Measurements from ENCODE around the gene MRPL36. TPM values are rescaled to one million over a fixed set of nuclear protein-coding genes. Genes with fewer than 3 reads are reported as not detected.

MRPL36 gene
- total and polyA plus RNA-seq, 2 donors (not counting 3 experiments of a cell fraction or from before 2014, with no cell fraction given) = 70.3 to 72.7 TPM

GRCh38 chr5:1769752-1770442, 29.7 kb downstream of the MRPL36 start:
- no peaks in the 10 kb centered on the region for H3K79me2 ChIP-seq (ENCODE audit: control insufficient read depth, insufficient read depth, low read length)
- H3K36me3 ChIP-seq (ENCODE audit: control insufficient read depth in 2 of 2, extremely low read depth in 1 of 2, insufficient read depth in 2 of 2, low read length in 2 of 2) = no peaks in the 10 kb centered on the region
- ChIA-PET POLR2A (no interaction called here), CTCF (no interaction called here)
- FAIRE-seq (no peak), DNase-seq (ENCODE audit: low read depth, low spot score) (no peak)
- no peaks in the 10 kb centered on the region for H4K20me1 ChIP-seq (replicated peaks; ENCODE audit: control insufficient read depth, extremely low read depth, insufficient read depth, low read length)
- H3K4me1 ChIP-seq (ENCODE audit: control insufficient read depth, extremely low read depth, insufficient read depth, low read length) = no peaks in the 10 kb centered on the region
- dilution Hi-C loops (cut with MboI; ENCODE audit: extremely low pct_ligation_motif_present, low sequenced_read_pairs) (no loop called here), intact Hi-C loops (cut with micrococcal nuclease) (no loop called here)
- H3K9ac ChIP-seq (replicated peaks; ENCODE audit: extremely low read depth, insufficient read depth, low read length) = no peak overlapping the region
- no peaks in the 10 kb centered on the region for H3K9me3 ChIP-seq (replicated peaks; ENCODE audit: control insufficient read depth, insufficient read depth, low read length)
- H3K4me3 ChIP-seq (replicated peaks in 1 of 3; ENCODE audit: insufficient read depth in 1 of 3, low read depth in 1 of 3, low read length in 3 of 3) = no peak overlapping the region
- no peaks in the 10 kb centered on the region for H3K27me3 ChIP-seq (ENCODE audit: control insufficient read depth in 2 of 2, insufficient read depth in 2 of 2, low read length in 2 of 2)
- H2AFZ ChIP-seq (ENCODE audit: low read depth, low read length) = no peak overlapping the region
- H3K9me1 ChIP-seq (replicated peaks; ENCODE audit: control insufficient read depth, extremely low read depth, insufficient read depth, low read length) = no peaks in the 10 kb centered on the region
- BruUV-seq (replicated peaks) = no TSS peak
- H3K27ac ChIP-seq (ENCODE audit: insufficient read depth, low read depth, low read length) = no peak overlapping the region
- no peak for TF ChIP-seq GATA2 (IDR thresholded peaks at IDR 0.05; ENCODE audit: insufficient read depth, insufficient read length, low read depth, low read length)
- TF ChIP-seq MAX (IDR thresholded peaks at IDR 0.05; ENCODE audit: insufficient read depth, insufficient read length) = no peak
- TF ChIP-seq EZH2 (IDR thresholded peaks at IDR 0.05; ENCODE audit: borderline replicate concordance, low read depth, low read length, severe bottlenecking) = no peak
- TF ChIP-seq FOS (IDR thresholded peaks at IDR 0.05; ENCODE audit: borderline replicate concordance, insufficient read depth, low read length) = no peak
- no peak for TF ChIP-seq JUN (IDR thresholded peaks at IDR 0.05; ENCODE audit: borderline replicate concordance, insufficient read depth, insufficient read length, low read depth)
- TF ChIP-seq MYC (IDR thresholded peaks at IDR 0.05; ENCODE audit: low read depth, low read length) = no peak
- no peak for TF ChIP-seq POLR2AphosphoS5 (IDR thresholded peaks at IDR 0.05; ENCODE audit: insufficient read depth, low read depth, low read length)
- no peak for TF ChIP-seq POLR2A (IDR thresholded peaks at IDR 0.05; ENCODE audit: low read depth, low read length)
- TF ChIP-seq CTCF (IDR thresholded peaks at IDR 0.05; ENCODE audit: extremely low read depth in 1 of 2, insufficient read depth in 1 of 2, low read depth in 1 of 2, low read length in 2 of 2) = no peak
- H3K4me2 ChIP-seq (ENCODE audit: insufficient read depth, low read length) = no peak overlapping the region

All from endothelial cell of umbilical vein (primary cell).